ENCODE measurements around the gene C1D. TPM values are rescaled to one million over a fixed set of nuclear protein-coding genes. Genes with fewer than 3 reads are reported as not detected.

C1D gene
- total and polyA plus RNA-seq, 8 donors: 3.3 to 16.7 (median 6.3) TPM

- H3K4me3 ChIP-seq: no peak overlapping the region
- intact Hi-C loops (cut with DNase I): no loop called here
- 89 to 90% methylated on average over 2 of the region's 2 CpGs for WGBS, 2 donors
- peaks cover 0 to 3% (median 0%) of the 10 kb centered on the region in 3 donors for H3K4me1 ChIP-seq
- no peaks in the 10 kb centered on the region for H3K36me3 ChIP-seq
- no peak for ATAC-seq
- H3K27ac ChIP-seq: no peak overlapping the region
- TF ChIP-seq CTCF (IDR thresholded peaks at IDR 0.05): no peak
- DNase-seq: no peak
- H3K27me3 ChIP-seq: no peaks in the 10 kb centered on the region
- H3K9me3 ChIP-seq: no peaks in the 10 kb centered on the region
- no peak for FAIRE-seq
These were observed 12.5 kb downstream of the C1D start for GRCh38 chr2:68050353-68050752.

GRCh38 chr2:68046642-68047240 lies 16.1 kb downstream of the C1D start:
- FAIRE-seq (no peak), ATAC-seq (no peak), DNase-seq (no peak)
- intact Hi-C loops (cut with DNase I): no loop called here
- WGBS, 2 donors: 83 to 86% methylated on average over 4 of the region's 4 CpGs
- no peak for TF ChIP-seq CTCF (IDR thresholded peaks at IDR 0.05)
- Histone ChIP-seq H3K4me1 (peaks cover 0 to 3% (median 0%) of the 10 kb centered on the region in 3 donors), H3K4me3 (no peak overlapping the region), H3K36me3 (no peaks in the 10 kb centered on the region), H3K27me3 (no peaks in the 10 kb centered on the region), H3K9me3 (no peaks in the 10 kb centered on the region), H3K27ac (no peak overlapping the region)

- TF ChIP-seq CTCF (IDR thresholded peaks at IDR 0.05): no peak
- Histone ChIP-seq H3K27me3 (no peaks in the 10 kb centered on the region), H3K4me1 (peaks cover 0 to 3% (median 0%) of the 10 kb centered on the region in 3 donors), H3K9me3 (no peaks in the 10 kb centered on the region), H3K4me3 (no peak overlapping the region), H3K36me3 (no peaks in the 10 kb centered on the region), H3K27ac (no peak overlapping the region)
- no peak for DNase-seq
- intact Hi-C loops (cut with DNase I): no loop called here
- FAIRE-seq: no peak
- no peak for ATAC-seq
These were observed 16.6 kb downstream of the C1D start for GRCh38 chr2:68046224-68046623.

GRCh38 chr2:68045342-68045741 lies 17.5 kb downstream of the C1D start:
- Histone ChIP-seq H3K9me3 (no peaks in the 10 kb centered on the region), H3K4me3 (no peak overlapping the region), H3K36me3 (no peaks in the 10 kb centered on the region), H3K4me1 (peaks cover 0 to 3% (median 0%) of the 10 kb centered on the region in 3 donors), H3K27me3 (no peaks in the 10 kb centered on the region), H3K27ac (no peak overlapping the region)
- TF ChIP-seq CTCF (IDR thresholded peaks at IDR 0.05): no peak
- ATAC-seq (peak in 2 of 4 donors; percentile 38 to 53), DNase-seq (no peak), FAIRE-seq (peak; percentile 73)
- intact Hi-C loops (cut with DNase I): no loop called here
- 67 to 71% methylated on average over 1 of the region's 1 CpG for WGBS, 2 donors

GRCh38 chr2:68044099-68044498 lies 18.7 kb downstream of the C1D start:
- 95 to 98% methylated on average over 5 to 6 of the region's 6 CpGs for WGBS, 2 donors
- Histone ChIP-seq H3K4me1 (peaks cover 0 to 11% (median 0%) of the 10 kb centered on the region in 3 donors), H3K4me3 (no peak overlapping the region), H3K27me3 (no peaks in the 10 kb centered on the region), H3K27ac (no peak overlapping the region), H3K36me3 (no peaks in the 10 kb centered on the region), H3K9me3 (no peaks in the 10 kb centered on the region)
- DNase-seq (no peak), ATAC-seq (no peak), FAIRE-seq (no peak)
- intact Hi-C loops (cut with DNase I): no loop called here
- no peak for TF ChIP-seq CTCF (IDR thresholded peaks at IDR 0.05)
